ENCODE data around the gene OR2A14.

GRCh38 chr7:144142187-144142586 is 19.2 kb downstream of the OR2A14 start:
- TF ChIP-seq CTCF (IDR thresholded peaks at IDR 0.05; ENCODE audit: poor library complexity): no peak
- no peak for TF ChIP-seq EZH2 (IDR thresholded peaks at IDR 0.05; ENCODE audit: borderline replicate concordance)
- no peak for TF ChIP-seq EZH2phosphoT487 (IDR thresholded peaks at IDR 0.05; ENCODE audit: low read depth, severe bottlenecking, unreplicated experiment)

Measured in hepatocyte (in vitro differentiated cells).